Measurements from ENCODE around the gene KHK.

Gene KHK

DNA sequence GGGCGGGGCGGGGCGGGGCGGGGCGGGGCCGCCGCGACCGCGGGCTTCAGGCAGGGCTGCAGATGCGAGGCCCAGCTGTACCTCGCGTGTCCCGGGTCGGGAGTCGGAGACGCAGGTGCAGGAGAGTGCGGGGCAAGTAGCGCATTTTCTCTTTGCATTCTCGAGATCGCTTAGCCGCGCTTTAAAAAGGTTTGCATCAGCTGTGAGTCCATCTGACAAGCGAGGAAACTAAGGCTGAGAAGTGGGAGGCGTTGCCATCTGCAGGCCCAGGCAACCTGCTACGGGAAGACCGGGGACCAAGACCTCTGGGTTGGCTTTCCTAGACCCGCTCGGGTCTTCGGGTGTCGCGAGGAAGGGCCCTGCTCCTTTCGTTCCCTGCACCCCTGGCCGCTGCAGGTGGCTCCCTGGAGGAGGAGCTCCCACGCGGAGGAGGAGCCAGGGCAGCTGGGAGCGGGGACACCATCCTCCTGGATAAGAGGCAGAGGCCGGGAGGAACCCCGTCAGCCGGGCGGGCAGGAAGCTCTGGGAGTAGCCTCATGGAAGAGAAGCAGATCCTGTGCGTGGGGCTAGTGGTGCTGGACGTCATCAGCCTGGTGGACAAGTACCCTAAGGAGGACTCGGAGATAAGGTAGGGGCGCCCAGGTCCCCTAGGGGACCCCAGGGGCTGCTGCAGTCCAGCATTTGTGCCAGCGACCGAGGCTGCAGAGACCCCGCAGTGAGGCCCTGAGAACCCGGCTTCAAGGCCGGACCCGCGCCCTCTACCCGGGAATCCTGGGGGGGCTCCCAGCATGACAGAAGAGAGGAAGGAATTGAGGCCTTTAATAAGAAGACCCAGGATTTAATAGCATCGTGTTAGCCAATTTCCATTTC lies at the start of gene KHK:
KHK (plus strand) TSS at position 49 of the 870 bp plus-strand sequence; CDS start at position 537, 488 bp downstream.
- DNase-seq (ENCODE audit: low spot score): no peak

DNA sequence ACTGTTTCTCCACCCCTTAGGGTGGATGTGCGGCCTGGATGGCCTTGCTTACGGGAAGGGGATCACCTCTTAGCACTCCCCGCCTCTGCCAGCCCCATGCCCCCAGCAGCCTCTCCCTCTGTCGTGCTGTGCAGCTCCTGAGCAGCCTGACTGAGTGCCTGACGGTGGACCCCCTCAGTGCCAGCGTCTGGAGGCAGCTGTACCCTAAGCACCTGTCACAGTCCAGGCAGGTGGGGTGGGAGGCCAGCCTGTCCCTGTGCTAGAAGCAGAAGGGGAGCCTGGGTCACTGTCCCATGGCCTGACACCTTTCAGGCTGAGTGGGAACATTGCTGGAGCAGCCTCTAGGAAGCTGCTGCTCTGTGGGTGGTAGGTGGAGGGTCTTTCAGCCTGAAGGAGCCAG lies 48.6 kb upstream of the KHK start:
- DNase-seq (ENCODE audit: low spot score): no peak

DNA sequence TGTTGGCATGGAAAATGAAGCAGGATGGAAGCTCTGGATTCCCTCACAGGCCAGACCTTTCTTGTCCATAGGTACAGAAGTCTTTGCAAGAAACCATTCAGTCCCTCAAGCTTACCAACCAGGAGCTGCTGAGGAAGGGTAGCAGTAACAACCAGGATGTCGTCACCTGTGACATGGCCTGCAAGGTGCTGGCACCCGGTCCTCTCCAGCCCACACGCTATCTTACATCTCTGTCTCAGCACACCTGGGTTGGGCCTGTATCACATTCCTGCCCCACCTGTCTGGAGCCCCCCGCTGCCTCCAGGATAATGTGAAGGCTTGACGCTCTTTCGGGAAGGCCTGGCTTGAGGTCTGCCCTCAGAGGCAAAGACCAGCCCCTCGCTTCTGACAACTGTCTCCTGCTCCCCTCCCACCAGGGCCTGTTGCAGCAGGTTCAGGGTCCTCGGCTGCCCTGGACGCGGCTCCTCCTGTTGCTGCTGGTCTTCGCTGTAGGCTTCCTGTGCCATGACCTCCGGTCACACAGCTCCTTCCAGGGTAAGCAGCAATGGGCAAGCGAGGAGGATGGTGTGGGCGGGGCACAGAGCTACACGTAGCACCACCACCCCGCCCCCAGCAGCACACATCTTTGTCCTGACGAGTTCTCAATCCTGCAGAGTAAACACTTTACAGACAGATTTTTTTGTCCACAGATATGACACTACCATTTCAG lies 47.8 kb upstream of the KHK start:
- DNase-seq (ENCODE audit: low spot score): no peak

DNA sequence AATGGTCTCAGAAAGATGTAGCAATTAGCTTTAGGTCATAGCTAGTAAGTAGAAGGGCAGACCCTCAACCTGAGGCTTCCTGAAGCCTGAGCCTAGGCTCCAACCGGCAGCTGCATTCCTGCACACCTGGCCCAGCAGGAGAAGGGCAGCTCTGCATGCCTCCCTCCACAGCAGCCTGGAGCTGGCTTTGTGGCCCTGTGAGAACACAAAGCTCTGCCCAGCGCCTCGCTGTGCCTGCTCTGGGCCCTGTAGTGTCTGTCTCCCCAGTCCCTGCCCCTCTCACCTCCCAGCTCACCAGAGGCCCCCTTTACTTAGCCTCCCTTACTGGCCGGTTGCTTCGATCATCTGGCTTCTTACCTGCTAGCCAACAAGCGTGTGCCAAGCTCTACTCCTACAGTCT lies 47.1 kb upstream of the KHK start:
- no peak for DNase-seq (ENCODE audit: low spot score)

DNA sequence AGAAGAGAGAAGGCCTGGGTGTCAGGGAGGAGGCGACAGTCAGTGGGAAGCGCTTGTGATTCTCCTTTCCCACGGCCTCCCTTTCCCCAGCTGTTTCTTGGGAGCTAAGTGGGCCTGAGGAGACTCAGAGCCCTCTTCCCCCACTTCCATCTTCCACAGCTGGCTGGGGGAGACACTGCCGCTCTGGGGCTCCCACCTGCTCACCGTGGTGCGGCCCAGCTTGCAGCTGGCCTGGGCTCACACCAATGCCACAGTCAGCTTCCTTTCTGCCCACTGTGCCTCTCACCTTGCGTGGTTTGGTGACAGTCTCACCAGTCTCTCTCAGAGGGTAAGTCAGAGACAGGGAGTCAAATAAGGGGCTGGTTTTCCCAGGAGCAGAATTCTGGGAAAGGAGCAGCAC lies 46.7 kb upstream of the KHK start:
- no peak for DNase-seq (ENCODE audit: low spot score)

DNA sequence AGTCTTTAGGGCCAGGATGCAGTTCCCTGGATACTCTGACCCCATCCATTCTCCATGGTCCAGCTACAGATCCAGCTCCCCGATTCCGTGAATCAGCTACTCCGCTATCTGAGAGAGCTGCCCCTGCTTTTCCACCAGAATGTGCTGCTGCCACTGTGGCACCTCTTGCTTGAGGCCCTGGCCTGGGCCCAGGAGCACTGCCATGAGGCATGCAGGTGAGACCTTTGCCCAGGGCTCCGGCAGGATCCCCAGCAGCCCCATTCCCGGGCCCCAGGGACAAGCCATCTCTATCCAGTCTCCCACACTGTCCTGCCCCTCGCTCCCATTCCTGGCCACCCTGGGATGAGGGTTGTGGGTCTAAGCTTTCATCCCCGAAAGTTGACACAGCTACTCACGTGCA lies 46.3 kb upstream of the KHK start:
- DNase-seq (ENCODE audit: low spot score): no peak

DNA sequence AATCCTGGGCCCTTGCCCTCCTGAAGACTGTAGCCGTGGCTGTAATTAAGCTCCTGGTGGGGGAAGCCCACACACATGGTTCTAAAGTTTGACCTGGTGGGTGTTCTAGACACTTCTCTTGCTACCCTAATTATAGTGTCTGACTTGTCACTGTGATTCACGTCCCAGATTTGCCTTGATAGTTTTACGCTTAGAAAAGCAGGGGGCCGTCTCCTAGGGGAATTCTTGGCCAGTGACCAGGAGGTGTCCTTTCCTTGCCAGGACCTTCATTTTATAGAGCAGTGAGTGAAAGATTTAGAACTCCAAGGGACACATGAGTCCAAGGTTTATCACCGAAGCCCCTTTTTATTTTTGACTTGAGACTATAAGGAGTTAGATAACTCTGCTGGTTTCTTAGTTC lies 44.8 kb upstream of the KHK start:
- no peak for DNase-seq (ENCODE audit: low spot score)

DNA sequence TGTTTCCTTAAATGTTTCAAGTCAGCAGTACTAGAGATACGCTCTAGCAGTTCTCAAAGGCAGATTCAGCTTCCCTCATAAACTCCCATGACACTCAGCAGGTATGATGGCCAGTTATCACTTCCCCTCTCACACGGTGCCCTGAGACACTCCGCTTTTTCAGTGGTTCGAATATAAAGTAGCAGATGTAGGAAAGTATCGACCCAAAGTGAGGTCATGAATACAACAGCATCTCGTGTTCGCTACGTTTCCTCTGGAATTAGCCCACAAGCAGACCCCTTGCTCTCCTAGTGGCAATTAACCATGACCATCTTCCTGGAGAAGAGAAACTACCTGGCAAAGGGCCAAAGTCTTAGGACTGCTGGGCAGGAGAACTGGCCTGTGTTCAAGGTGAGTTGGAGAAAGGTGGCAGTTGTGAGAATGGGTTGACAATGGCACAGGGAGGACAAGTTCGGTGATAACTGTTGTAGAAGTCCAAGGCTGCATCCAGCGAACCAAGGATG lies 44.4 kb upstream of the KHK start:
- DNase-seq (ENCODE audit: low spot score): no peak

DNA sequence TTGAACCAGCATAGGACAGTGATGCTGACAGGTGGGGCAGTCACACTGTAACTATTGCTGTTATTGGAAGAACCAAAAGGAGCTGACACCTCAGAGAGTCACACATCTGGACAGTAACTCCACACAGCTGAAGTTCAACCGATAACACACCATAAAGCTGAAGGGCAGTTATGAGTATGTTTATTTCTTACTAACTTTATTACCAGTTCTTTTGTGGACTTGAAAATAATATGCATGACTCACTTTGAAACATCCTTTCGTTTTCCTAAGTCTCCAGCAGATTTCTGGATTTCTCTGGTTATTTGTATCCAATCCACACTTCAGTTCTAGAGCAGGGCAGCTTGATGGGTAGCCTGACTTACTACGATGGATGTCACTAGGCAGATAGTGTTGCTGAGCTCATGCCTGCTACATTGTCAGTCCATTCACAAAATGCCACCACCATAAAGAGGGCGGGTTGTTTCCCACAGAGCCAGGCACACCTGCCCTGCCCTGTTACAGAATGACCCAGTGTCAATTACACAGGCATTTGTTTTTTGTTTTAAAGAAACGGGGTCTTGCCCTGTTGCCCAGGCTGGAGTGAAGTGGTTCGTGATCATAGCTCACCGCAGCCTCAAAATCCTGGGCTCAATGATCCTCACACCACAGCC lies 43.5 kb upstream of the KHK start:
- no peak for DNase-seq (ENCODE audit: low spot score)

DNA sequence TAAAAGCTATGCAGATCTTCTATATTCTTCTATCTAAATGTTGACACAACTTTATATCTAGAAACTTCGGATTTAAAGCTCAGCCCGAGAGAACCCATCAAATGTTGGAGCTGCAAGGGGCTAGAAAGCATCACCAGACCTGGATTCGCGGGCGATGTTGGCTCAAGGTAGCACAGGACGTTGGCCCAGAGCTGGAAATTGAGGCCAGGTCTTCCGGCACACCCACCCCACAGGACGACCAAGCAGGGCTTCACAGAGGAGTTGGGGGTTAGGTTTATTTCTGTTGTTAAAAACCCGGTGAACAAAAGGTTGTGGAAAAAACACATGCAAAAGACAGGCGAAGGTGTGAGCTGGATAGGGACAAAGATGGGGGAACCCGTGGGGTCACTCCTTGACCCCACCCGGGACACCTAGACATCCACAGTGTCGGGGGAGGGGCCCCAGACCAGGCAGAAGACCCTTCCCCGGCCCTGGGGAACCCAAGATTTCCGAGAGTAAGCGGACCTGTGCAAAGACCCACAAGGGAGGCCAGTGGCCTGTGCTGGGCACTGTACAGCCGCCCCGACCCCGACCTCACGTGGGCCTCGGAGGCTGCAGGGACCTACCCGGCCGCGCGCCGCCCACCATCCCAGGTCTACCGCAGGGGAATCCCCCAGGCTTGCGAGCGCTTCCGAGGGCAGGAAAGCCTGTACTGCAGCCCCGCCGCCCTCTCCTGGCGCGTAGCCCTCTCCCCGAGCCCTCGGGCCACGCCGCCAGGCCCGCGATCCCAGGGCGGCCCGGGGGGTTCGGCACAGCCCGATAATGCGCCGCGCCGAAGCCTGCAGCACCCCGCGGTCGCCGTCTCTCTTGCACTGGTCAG lies 36.9 kb upstream of the KHK start:
- DNase-seq (ENCODE audit: low spot score): no peak

DNA sequence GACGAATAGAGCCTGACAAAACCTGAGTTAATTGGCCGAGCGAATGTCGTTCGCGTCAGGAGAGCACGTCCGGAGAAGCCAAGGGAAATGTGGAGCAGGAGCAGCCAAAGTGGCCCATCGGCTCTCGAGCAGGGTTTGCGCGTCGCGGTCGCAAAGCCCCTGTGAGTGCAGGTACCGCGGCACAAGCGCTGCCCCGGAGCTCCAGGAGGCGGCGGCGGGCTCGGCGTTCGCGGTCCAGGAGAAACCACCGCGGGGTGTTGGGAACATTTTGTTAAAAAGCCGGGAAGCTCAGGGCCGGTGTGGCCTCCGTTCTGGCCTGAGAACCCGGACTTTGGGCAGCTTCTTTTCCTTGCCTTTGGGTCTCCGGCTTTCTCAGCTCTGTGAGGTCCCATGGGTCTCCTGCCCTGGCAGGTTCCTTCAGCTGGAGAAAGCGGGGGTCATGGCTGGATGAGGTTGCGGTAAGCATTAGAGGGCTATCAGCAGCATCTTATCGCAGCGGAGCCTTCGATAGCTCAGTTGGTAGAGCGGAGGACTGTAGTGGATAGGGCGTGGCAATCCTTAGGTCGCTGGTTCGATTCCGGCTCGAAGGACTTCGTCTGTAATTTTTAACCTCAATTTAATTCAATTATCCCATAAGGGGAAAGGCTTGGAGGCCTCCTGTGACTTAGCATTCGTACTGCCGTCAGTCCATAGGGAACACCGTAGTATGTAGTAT lies 36.1 kb upstream of the KHK start:
- DNase-seq (ENCODE audit: low spot score): peak; percentile 94

DNA sequence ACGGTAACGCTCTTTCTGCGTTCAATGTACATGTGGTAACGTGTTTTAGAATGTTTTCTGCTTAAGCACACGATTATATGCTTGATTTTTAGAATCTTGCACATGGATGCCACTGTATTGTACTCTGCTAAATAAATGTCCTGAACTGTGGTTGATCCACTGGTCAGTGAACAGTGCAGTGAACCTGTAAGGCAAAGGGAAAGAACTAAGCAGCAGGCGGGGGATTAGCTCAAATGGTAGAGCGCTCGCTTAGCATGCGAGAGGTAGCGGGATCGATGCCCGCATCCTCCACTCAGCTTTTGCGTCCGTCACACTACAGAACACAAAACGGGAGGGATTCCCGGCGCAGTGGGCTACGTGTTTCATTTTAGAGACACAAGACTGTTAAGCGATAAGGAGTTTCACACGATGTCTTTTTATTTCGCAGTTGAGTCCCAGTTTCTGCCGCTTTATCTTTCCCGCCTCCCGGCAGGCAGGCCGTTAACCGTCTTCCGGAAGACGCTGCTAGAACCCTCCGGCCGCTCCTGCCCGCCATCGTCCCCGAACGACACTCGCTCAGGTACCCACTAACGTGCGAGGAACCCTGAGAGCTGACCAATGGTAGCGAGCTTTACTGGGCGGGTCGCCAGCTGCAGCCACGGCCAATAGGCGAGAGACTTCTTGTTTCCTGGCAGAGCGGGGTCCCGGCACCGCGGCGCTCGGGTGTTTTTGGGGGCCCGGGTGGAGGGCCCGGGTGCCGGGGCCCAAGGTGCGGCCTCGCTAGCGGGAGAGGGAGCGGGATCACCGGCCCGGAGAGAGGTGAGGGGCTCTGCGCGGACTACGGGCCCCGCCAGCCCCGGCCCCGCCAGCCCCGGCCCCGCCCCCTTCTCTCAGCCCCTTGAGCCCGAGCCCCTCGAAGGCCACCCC lies 35.3 kb upstream of the KHK start, which contains the start of gene AGBL5:
AGBL5 (plus strand) TSS at position 673 of the 906 bp plus-strand sequence. CDS start 1,291 bp downstream, outside the sequence.
- DNase-seq (ENCODE audit: low spot score): peak; percentile 93

DNA sequence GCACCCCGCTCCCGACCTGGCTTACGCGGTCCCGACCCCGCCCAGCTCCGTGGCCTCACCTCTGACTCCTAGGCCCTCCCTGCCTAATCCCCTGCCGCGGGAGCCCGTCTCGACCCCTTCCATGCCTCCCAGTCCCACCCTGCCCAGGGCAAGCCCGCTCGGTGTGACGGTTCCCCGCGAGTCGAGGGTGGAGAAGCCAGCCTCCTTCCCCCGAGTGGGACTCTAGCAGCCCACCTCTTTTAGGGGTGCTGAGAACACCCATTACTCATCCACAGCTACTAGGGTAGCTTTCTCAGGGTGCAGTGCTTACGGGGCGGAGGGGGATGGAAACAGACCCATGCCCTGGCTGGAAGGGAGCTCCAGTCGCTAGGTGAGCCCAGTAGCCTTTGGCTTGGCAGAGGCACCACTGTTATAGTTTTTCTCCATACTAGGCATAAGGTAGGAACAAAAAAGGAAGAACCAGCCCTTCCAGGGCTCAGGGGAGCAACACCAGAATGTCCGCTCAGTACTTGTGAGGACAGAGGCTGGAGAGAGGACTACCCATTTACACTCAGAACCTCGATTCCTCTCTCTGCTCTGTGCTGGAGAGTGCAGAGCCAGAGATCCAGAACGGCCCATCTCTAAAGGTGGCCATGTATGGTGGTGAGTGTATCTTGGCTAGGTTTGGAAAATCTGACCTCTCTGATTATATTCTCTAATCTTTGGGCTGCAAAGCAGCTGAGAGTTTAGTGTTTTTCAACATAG lies 34.5 kb upstream of the KHK start:
- no peak for DNase-seq (ENCODE audit: low spot score)

DNA sequence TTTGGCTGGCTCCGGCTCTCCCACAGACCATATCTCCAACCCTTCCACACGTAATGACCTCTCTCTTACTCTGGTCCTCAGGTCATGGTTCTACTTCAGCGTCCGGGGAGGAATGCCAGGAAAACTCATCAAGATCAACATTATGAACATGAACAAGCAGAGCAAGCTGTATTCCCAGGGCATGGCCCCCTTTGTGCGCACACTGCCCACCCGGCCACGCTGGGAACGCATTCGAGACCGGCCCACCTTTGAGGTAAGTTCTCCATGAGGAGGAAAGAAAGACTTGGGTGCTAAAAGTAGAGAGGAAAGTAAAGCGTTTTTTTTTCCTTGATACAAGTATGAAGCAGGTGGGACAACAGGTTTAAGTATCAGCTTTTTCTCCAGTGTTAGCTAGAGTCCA lies 33.3 kb upstream of the KHK start:
- no peak for DNase-seq (ENCODE audit: low spot score)

DNA sequence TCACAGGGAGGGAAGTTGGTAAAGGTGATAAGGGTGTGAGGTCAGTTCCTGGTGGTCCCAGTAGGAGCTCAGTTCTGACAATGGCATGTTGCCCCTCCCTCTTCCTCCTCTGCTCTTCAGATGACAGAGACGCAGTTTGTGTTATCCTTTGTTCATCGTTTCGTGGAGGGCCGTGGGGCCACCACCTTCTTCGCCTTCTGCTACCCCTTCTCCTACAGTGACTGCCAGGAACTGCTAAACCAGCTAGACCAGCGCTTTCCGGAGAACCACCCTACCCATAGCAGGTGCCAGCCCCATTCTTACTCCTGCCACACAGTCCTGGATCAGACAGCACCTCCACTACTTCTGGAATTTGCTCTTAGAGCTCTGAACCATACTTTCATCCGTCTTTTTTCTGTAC lies 32.8 kb upstream of the KHK start:
- DNase-seq (ENCODE audit: low spot score): no peak

DNA sequence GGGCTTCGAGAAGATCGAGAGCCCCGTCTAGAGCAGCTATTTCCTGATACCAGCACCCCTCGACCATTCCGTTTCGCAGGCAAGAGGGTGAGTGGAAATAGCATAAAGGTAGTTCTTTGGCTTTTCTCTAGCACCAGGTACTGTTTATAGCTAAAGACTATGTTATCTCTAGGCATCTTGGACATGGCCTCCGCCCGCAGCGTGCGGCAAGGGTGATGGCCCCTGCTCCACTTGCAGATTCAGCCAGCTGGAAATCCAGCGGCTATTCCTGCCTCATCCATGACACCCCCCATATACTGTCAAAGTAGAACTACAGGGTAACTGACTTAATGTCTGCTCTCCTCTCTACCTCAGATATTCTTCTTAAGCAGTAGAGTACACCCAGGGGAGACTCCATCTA lies 31.9 kb upstream of the KHK start:
- no peak for DNase-seq (ENCODE audit: low spot score)

DNA sequence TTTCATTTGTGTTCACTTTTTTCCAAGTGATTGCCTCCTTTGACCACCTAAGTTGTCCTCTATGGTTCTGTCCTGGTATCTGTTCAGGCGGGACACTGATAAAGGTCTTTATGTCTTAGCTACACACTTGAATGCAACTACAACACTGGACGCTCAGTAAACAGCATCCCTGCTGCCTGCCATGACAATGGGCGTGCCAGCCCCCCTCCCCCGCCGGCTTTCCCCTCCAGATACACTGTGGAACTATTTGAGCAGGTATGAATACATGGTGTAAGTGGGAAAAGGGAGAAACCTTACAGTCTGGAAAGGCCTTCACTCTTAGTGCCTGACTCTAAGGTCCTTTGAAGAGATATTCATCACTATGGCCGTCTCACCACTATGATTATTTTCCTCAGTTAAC lies 29.4 kb upstream of the KHK start:
- DNase-seq (ENCODE audit: low spot score): no peak

DNA sequence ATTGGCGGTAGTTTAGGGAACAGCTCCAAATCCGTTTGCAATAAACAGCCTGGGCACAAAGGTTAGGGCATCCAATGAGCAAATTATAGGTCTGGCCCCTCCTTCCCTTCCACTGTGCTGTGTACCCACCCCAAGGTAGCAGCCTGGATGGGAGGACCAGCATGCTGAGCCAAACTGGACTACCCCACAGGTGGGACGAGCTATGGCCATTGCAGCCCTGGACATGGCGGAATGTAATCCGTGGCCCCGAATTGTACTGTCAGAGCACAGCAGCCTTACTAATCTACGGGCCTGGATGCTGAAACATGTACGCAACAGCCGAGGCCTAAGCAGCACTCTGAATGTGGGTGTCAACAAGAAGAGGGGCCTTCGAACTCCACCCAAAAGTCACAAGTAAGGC lies 28.4 kb upstream of the KHK start:
- DNase-seq (ENCODE audit: low spot score): no peak

DNA sequence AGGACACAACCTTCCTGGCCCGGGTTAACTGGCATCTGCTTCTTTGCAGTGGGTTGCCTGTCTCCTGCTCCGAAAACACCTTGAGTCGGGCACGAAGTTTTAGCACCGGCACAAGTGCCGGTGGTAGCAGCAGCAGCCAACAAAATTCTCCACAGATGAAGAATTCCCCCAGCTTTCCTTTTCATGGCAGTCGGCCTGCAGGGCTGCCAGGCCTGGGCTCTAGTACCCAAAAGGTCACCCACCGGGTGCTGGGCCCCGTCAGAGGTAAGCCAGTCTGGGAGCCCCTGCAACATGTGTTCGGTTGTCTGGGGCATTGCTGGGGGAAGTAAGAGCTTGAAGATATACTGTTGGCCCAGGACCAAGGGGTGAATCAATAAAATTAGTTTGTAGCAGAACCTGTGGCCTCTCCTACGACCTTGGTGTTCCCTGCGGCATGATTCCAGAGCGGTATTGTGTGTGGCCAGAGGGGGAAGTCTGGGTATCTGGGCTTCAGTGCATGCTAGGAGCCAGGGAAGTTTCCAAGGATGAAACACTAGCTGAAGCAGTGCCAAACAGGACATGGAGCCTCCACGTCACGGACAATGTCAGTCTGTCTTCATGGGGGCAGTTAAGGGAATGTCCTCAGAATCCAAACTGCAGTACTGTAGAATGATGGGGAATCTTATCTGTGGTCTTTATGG lies 27.3 kb upstream of the KHK start:
- no peak for DNase-seq (ENCODE audit: low spot score)
